A673 (cell line): ENCODE results near the gene RGR.

Experiments used
- CTCF ChIP-seq: fragments of 300-800, 200-600 bp; sonication (generic); conservative IDR thresholded peaks from 2 replicates; pipeline ENCODE4 v1.5.1; 2017; ENCODE audit warnings: low read depth, mild to moderate bottlenecking, antibody characterized with exemption, low read length, moderate library complexity, mixed read lengths
- EZH2 ChIP-seq: fragments of 200-600 bp; sonication (generic); IDR thresholded peaks from 2 replicates; pipeline ENCODE4 v1.6.1; 2017; ENCODE audit warnings: borderline replicate concordance, low read depth, mild to moderate bottlenecking, mixed read lengths, antibody characterized with exemption, low read length; ENCODE audit not compliant: poor library complexity, severe bottlenecking

GRCh38 chr10:84254552-84255478 is 10.0 kb downstream of the RGR start:
- TF ChIP-seq CTCF (no peak), EZH2 (no peak)
